Measurements from ENCODE around the gene PTPRD.

DNA sequence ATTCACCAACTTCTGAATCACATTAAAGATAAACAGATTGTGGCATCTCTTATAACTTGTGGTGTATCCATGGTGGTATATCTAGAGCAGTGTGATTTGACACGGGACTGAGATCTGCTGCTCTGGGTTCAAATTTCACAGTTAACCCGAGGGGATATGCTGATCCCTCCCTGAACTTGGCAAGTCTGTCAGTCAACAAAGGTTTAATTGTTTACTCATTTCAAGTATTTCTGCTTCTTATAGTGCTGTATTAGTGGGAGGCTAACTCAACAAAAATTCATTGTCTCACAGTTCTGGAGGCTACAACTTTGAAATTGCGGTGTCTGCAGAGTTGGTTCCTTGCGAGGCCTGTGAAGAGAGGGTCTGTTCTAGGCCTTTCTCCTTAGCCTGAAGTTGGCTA, 1175.2 kb downstream of the PTPRD start:
- TF ChIP-seq CTCF (conservative IDR thresholded peaks at IDR 0.05 in 1 of 2, IDR thresholded peaks at IDR 0.05 in 1 of 2; ENCODE audit: low read depth in 1 of 2, low read length in 2 of 2) (no peak), EZH2 (IDR thresholded peaks at IDR 0.05; ENCODE audit: low read length, missing control alignments) (no peak)

Data from fibroblast of lung (primary cell).